Left renal cortex interstitium (tissue), 4 donors: ENCODE measurements around the gene C19orf81. TPM values are rescaled to one million over a fixed set of nuclear protein-coding genes. Genes with fewer than 3 reads are reported as not detected.

Experiments
- DNase-seq, 4 donors: peaks; one replicate each; pipeline ENCODE4 v3.0.0-alpha.2; 2013; ENCODE audit warnings: low read depth in 4 of 4, low spot score in 2 of 4, missing footprints in 1 of 4
- polyA plus RNA-seq, 4 donors: library from polyadenylated mRNA; unstranded; fragments of 120-200 nt; gene quantifications; one replicate each; pipeline ENCODE4 v1.2.1, GENCODE V29; 2013; ENCODE audit not compliant: insufficient read length in 4 of 4

Gene C19orf81
- polyA plus RNA-seq, 4 donors: 1.3 to 5.1 (median 3.4) TPM

DNA sequence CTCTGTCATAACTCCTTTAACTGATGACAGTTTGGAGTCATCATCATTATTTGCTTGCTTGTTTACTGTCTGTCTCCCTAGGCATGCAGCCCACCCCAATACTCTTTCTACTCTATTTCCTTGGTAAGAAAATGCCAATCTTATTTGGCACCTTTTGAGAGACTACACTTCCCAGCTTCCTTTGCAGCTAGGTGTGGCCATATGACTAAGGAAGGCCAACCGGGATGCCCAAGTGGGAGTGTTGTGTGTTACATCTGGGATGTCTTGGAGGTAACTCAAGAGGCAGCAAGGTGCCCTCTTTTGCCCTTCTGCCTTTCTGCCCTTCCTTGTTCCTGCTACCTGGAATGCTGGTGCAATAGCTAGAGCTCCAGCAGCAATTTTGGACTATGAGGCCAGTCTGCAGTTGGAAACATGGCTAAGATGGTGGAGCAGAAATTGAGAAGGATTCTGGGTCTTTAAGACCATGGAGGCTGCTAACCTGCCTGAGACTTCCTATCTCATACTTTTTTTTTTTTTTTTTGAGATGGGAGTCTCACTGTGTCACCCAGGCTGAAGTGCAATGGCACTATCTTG, 27.5 kb downstream of the C19orf81 start:
- DNase-seq: no peak

DNA sequence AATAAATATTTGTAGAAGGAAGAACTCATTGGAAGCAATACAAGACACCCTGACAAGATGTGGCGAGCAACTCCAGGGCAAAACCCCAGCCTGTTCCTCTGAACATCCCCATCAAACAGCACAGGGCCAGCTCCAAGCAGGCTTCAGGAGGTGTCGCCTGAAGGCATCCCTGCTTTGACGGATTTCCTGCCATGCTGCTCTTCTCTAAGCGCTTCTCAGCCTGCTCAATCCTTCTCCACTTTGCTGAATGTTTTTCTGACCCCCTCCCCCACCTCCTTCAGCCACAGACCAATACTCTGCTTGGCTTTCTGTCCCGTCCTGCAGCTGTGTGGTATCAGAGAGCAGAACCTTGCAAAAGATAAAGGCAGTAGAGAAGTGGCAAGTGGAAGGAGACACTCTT, 28.4 kb downstream of the C19orf81 start:
- no peak for DNase-seq

DNA sequence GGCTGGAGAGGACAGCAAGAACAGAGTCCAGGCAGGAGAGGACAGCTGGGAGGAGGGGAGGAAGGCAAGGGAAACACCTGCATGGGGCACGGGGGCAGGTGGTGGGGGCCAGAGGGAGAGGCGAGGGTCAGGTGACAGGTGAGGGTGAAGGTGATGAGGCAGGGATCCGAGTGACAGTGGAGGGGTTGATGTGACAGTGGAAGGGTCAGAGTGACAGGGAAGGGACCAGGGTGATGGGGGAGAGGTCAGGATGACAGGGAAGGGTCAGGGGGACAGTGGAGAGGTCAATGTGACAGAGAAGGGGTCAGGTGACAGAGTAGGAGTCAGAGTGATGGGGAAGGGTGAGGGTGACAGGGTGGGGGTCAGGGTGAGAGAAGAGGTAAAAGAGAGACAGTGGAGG, 29.1 kb downstream of the C19orf81 start:
- DNase-seq: no peak

DNA sequence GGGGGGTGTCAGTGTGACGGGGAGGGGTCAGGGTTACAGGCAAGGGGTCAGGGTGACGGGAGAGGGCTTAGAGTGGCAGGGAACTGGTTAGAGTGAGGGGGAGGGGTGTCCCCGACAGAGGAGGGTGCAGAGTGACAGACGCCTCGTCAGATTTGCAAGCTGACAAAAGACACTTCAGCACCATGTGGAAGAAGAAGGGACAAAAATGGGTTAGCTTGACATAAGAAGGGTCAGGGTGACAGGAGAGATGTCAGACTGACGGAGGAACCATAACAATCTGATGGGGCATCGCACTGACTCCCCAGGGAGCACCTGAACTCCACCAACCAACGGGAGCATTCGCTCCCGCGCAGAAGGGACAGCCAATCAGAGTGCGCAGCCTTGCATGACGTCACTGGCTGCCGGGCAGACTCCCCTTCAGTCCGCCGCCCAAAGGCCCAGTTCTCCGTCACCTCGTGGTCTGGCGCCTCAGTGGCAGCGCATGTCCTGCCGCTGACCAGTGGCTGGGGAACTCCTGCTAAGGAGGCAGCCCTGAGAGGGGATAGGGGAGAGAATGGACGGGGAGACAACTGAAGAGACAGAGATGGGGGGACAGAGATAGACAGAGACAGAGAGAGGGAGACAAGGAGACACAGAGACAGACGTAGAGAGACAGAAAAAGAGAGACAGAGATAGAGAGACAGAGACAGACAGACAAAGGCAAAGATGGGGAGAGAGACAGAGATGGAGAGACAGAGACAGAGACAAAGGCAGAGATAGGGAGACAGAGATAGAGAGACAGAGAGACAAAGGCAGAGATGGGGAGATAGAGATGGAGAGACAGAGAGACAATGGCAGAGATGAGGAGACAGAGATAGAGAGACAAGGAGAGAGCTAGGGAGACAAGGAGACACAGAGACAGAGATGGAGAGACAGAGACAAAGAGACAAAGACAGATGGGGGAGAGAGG, 30.2 kb downstream of the C19orf81 start:
- peak in 2 of 4 donors; percentile 41 to 51 for DNase-seq

DNA sequence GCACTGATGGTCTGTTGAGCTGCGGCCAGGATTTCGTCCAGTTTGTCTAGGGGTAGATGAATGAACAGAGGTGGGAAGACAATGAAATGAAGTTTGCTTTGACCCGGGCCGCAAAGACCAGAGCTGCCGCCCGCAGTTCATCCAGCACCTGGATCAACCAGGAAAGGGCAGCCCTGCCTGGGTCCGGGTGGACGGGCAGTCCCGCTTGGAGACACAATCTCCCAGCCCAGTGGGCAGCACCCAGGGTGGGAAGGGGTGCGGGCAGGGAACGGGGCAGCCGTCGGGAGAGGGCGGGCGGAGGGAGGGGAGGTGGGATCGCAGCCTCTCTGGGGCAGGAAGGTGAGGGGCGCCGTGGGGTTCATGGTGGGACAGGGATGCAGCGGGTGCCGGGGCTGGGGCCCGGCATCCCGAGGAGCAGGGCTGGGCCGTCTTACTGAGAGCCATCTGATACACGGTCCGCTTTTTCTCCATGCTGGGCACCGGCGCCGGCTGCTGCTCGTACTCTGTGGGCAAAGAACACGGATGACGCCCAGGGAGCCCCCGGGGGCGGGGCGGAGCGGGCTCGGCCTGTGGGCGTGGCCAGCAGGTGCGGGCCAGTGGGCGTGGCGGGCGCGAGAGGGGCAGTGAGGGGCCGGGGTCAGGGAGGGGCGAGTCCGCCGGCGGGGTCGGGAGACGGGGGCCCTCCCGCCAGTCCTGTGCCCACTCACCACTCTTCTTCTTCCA, 37.2 kb downstream of the C19orf81 start:
- DNase-seq: no peak

DNA sequence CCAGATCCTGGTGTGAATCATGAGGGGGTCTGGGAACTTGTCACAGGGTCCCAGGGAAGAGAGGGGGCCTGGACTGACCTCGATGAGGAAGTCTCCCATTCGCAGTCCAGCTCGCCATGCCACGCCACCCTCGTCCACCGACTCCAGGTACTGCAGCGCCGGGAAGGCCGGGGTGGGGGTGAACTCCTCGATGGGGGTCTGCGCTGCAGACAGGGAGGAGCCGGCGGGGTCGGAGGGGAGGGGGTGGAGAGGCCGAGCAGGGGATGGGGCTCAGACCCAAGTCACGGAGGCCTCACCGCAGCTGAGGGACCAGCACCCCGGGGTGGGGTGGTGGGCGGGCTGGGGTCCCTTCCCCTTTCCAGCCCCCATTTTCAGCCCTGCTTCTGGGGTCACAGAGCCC, 39.5 kb downstream of the C19orf81 start:
- DNase-seq: no peak

DNA sequence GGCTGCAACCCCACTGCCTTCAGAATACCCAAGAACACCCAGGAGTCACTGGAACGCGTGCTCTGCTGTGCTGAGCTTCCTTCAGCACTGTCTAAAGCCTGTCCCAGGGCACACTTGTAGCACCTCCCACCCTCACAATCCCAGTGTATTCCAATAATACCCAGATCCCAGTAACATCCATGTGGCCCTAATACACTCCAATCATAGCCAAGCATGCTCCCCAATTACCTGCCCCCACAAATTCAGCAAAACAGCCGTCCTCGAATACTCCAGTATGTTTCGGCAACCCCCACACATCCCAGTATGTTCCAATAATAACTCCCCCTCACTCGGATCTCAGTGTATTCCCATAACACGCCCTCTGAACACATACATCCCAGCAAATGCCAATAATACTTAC, 41.2 kb downstream of the C19orf81 start:
- no peak for DNase-seq

DNA sequence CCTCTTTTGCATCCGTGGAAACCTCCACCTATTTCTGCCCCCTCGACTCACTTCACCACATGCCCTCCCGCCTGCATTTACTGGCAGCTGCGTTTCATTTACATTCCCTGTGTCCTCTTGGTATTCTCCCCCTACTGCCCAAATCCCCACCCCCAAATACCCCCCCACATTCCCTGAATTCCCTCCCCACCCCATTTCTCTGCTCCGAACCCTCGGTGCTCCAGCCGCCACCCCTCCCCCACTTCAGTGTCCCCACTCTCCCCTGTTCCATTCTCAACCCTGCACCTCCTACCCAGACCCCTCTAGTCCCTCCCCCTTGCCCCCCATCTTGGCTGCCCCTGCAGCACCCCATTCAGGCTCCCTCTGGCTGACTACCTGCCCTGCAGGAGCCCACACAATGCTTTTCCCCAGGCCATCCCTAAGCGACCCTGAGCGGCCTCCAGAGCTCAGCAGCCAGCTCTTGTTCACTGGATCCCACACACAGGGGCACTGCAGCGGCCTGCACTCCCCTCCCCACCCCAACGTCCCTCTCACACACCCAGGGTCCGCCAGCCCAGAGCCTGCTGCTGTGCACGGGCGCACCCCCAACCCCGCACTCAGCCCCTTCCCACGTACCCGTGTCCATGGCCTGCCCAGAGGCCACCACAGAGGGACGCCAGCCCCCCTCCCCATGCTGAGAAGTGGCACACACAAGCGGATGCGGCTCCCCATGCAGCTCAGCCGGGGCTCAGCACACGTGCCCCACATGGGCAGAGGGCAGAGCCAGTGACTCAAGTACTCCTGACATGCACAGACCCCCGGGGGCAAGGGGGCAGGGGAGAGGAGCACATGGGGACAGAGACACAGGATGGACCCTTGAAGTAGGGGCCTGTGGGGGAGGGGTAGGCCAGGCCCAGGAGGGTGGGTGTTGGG, 44.1 kb downstream of the C19orf81 start:
- DNase-seq: no peak

DNA sequence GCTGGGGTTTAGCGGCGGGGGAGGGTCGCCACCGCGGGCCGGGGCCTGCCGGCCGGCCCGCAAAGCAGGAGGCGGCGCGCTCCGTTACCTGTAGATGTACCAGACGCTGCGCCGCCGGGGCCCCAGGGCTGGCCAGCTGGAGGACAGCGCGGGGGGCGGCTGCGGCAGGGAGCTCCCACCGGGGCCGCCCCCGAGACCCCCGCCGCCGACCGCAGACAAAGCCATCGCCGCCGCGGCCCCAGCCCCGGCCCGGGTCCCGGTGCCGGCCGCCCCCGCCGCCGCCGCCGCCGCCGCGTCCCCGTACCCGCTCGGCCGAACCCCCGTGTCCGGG, 45.5 kb downstream of the C19orf81 start:
- DNase-seq: no peak

DNA sequence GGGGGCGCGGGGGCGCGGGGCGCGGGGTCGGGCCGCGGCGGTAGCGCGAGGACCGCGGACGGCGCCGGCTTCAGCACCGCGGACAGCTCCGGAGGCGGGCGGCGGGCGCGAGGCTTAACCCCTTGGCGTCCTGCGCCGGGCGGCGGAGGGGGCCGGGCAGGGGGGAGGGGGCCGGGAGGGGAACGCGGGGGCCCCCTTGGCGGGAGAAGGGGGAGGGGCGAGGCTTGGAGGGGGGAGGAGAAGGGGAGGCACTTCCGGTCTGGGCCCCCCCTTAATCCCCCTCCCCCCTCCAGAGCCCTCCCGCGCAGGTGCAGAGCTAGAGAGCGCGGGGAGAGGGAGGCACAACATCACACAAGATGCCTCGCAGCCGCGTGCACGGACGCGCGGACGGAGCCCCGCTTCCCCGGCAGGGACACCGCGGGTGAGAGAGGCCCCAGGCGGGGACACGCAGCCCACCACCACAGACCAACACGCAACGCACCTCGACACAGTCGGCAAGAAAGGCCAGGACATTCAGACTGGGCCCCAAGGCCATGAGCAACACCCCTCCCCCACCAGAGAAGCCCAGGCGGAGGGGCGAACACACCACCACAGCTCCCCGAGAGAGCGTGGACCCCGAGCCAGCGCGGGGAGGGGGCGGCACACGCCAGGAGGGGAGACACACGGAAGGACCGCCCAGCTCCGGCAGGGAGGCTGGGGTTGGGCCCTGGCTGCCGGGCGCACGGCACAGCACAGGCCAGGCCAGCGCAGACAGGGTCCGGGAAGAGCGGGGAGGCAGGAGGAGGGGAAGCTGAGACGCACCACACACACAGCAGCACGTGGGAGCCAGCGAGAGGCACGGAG, 46.2 kb downstream of the C19orf81 start:
- no peak for DNase-seq

DNA sequence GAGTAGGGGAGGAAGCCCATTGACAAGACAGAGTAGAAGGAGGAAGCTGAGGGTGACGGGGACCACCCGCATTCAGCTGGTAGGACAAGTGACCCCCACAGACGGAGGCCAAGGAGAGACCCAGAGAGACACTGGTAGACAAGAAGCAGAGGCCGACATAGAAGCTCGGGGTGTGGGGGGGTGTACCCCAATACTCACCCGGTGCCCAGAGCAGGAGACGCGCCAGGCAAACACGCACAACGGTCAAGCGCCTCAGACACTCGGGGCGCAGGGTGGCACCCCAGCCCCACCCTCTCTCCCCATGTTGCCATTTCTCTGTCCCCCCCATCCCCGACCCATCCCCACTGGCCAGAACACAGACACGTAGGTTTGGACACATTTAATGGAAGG, 46.8 kb downstream of the C19orf81 start:
- no peak for DNase-seq

DNA sequence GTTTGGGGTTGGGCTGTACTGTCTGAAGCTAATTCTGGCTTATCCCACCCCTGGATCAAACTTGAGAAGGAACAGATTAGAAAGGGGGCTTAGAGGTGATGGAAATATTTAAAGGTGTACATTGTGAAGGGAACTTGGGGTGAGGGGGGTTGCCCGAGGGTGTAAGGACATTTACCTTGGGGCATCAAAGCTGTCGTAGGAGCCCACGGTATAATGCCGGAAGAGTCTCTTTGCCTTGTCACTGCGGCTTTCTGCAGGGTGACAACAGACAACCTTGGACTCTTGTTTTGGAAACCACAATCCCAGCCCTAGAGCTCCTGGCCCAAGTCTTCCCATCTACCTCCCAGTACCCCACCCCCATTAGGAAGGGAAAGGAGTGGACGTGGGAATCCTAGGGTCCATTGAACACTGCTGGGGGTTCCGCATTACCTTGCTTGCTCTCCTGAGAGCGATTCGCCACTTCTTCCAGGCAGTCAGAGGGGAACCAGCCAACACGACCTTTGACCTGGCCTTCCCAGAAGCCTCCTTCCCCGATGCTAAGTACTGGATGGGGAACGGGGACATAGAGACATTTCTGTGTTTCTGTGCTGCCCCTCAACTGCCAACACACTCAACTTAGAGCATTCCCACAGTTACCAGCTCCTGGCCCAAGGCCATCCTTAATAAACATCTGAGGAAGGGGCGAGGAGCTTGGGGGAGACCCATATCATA, 48.3 kb downstream of the C19orf81 start:
- no peak for DNase-seq

DNA sequence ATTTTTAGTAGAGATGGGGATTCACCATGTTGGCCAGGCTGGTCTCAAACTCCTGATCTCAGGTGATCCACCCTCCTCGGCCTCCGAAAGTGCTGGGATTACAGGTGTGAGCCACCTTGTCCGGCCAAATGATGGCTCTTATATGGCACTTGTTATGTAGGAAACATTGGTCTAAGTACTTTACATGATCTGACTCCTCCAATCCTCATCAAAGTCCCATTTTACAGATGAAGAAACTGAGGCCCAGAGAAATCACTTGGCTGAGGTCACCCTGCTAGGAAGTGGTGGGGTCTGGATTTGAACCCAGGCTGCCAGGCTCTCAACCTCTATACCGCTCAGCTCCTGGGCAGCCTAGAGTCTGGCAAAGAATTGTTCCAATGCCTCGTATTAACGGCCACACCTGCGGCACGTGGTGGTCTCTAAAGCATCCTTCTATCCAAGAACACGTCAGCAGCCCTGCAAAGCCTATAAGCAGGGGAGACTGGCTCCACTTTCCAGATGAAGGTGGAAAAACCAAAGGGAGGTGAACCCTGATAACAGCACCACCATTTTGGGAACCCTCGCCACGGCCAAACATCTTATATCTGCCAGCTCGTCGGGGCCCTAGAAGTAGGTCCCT, 52.2 kb downstream of the C19orf81 start:
- no peak for DNase-seq

DNA sequence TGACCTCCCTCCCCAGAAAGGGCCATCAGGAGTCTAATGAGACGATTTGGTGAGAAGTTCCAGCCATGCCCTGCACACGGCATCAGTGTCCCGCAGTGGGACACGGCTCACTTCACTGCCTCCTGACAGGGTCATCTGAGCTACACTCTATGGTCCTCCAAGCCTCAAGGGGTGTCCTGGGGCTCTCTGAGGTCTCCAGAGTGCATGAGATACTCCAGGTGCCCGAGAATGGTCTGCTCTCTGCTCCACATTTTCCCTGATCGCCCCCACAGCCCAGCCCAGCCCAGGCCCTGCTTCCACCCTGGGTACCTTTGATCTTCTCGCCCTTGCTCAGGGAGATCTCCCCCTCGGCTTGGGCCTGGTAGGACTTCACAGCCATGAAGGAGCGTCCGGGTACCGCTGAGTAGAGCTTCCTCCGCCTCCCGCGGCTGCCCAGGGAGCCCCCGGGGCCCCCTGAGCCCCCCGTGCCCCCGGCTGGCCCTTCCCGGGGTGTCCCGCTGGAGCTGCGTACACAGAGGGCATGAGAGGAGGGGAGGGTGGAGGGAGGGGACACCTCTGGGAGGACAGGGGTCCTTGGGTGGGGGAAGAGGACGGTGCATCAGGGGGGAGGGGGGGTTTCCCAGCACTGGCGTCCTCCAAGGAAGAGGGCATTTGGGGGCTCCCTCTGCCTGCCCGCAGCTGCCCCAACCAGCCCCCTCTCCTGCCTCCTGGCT, 53.1 kb downstream of the C19orf81 start:
- no peak for DNase-seq

DNA sequence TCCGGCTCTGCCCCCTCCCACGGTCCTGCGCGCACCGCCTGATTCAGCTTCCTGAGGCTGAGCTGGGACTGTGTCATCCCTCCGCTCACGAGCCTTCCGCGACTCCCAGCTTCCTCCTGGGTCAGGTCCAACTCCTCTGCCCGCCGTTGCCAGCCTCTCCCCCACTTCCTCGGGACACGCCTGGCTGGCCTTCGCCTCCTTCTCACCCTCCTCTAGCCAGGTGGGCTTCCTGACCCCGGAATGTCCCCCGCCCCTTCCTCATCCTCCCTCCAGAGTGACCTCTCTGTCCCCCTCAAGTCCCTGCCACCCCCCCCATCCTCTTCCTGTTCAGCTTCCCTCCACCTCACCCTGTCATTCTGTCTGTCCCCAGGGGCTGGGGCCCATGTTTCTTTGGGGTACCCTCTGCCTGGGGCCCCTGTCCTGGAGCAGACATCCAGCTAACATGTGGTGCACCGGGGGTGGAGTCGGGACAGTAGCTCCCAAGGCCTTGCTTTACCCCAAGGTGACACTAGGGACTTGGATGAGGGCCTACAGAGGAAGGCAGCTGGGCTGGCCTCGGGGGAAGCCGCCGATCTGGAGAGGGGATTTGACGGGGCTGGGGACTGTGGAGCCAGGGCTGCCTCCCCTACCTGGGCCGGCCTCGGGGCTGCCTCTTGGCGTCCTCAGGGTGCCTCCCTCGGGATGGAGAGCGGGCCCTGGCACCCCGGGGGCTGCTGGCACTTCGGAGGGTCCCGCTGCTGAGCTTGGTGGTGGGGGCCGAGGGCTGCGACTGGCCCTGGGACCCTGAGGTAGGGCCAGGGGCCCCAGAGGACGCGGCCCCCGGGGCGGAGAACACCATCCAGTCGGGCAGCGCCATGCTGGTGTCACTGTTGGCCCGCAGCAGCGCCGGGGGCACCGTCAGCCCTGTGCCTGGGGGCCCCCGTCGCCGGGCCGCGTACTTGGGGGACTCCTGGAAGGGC, 53.9 kb downstream of the C19orf81 start:
- DNase-seq: no peak

DNA sequence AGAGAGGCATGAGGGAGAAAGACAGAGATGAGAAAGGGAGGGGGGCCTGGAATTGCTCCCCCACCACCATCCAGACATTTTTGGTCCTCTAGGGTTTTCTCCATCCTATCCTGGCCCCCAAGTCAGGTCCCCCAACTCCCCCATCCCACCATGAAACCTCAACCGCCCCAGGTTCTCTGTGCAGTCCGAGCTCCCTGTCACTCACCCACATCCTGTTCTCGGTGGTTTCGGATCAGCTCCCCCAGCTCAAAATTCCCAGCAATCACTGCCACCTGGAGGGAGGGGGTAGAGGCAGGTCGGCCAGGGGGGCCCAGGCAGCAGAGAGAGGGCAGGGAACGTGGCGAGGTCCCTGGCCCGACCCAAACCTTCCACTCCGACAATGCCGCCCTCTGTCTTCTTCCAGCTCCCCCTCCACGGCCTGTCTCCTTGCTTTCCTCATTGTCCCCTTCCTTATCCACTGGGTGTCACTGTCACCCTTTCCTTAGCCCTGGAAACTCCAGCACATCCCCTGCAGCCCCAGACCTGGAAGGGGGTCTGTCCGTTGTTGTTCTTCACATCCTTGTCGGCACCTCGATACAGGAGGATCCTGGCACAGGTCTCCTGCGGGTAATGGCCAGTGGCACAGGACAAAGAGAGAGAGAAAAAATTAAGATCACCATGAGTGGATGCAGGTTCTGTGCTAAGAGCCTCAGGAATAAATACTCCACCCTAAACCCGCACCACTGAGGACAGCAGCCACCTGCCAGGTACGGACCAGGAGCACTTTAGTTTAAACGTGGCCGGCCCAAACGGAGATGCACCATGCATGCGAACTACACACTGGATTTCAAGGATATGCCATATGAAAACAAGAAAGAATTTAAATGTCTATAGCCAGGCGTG, 54.9 kb downstream of the C19orf81 start:
- no peak for DNase-seq
